SK-N-SH (cell line): Measurements from ENCODE around the gene KIDINS220. TPM values are rescaled to one million over a fixed set of nuclear protein-coding genes. Genes with fewer than 3 reads are reported as not detected.

Source experiments
- CTCF ChIA-PET: fragments of 300-600, 350-600 bp; formaldehyde crosslinking; extraction: SDS; loops from one replicate; lab custom pipeline; 2021; lab: Yijun Ruan, JAX
- POLR2A ChIA-PET: fragments of 350-600 bp; sonication (Branson Sonifier 250); formaldehyde crosslinking; extraction: SDS; loops from one replicate; lab custom pipeline; 2020; ENCODE audit warnings: antibody characterized with exemption, inconsistent platforms; lab: Yijun Ruan, JAX
- DNase-seq: peaks from one replicate; pipeline ENCODE4 v3.0.0; 2012
- H2AFZ ChIP-seq: fragments of 200-600 bp; sonication (generic); 2 replicates; pipeline ENCODE4 v1.8.1; 2016; ENCODE audit warnings: antibody characterized with exemption, mild to moderate bottlenecking, low read depth
- H3F3A ChIP-seq: fragments of 200-600 bp; sonication (generic); replicated peaks from 2 replicates; pipeline ENCODE3; 2016; ENCODE audit warnings: antibody characterized with exemption, mild to moderate bottlenecking; ENCODE audit not compliant: insufficient read depth
- H3K27ac ChIP-seq, 2 experiments: fragments of 200-500 bp in 1 of 2; fragments of 200-600 bp in 1 of 2; sonication (Bioruptor generic) in 1 of 2; sonication (generic), shearing (Covaris generic) in 1 of 2; 2 replicates each; pipeline versions ENCODE4 v1.5.1 to v1.6.1; 2014 to 2016; ENCODE audit warnings: low read depth in 2 of 2, inconsistent platforms in 1 of 2, low read length in 1 of 2, mild to moderate bottlenecking in 1 of 2, mixed read lengths in 1 of 2
- H3K27me3 ChIP-seq: fragments of 200-600 bp; sonication (generic), shearing (Covaris generic); 2 replicates; pipeline ENCODE4 v1.6.1; 2016; ENCODE audit warnings: mixed run types; ENCODE audit not compliant: insufficient read depth
- H3K36me3 ChIP-seq, 2 experiments: fragments of 200-500 bp in 1 of 2; fragments of 200-600 bp in 1 of 2; sonication (Bioruptor generic) in 1 of 2; sonication (generic) in 1 of 2; replicated peaks in 1 of 2; 2 replicates each; pipeline versions ENCODE3 to v1.5.1; 2014 to 2016; ENCODE audit warnings: low read length in 1 of 2, mild to moderate bottlenecking in 1 of 2; ENCODE audit not compliant: insufficient read depth in 2 of 2, control insufficient read depth in 1 of 2
- H3K4me1 ChIP-seq, 2 experiments: fragments of 200-500 bp in 1 of 2; fragments of 200-600 bp in 1 of 2; sonication (Bioruptor generic) in 1 of 2; sonication (generic), shearing (Covaris generic) in 1 of 2; 2 replicates each; pipeline versions ENCODE4 v1.5.1 to v1.6.1; 2014 to 2016; ENCODE audit warnings: low read depth in 1 of 2, low read length in 1 of 2, mixed run types in 1 of 2; ENCODE audit not compliant: insufficient read depth in 2 of 2, control insufficient read depth in 1 of 2
- H3K4me2 ChIP-seq: fragments of 200-600 bp; sonication (generic), shearing (Covaris generic); 2 replicates; pipeline ENCODE4 v1.6.1; 2017; ENCODE audit warnings: mixed run types
- H3K4me3 ChIP-seq, 2 experiments: fragments of 200-500 bp in 1 of 2; fragments of 200-600 bp in 1 of 2; sonication (Bioruptor generic) in 1 of 2; sonication (generic), shearing (Covaris generic) in 1 of 2; 2 replicates each; pipeline versions ENCODE4 v1.5.1 to v1.8.1; 2014 to 2016; ENCODE audit warnings: low read depth in 2 of 2, inconsistent platforms in 1 of 2, low read length in 1 of 2, mild to moderate bottlenecking in 1 of 2, mixed read lengths in 1 of 2, moderate library complexity in 1 of 2
- H3K79me2 ChIP-seq: fragments of 200-600 bp; sonication (generic); 2 replicates; pipeline ENCODE4 v1.8.1; 2017; ENCODE audit warnings: mild to moderate bottlenecking; ENCODE audit not compliant: insufficient read depth
- H3K9ac ChIP-seq: fragments of 200-600 bp; sonication (generic); 2 replicates; pipeline ENCODE4 v1.6.1; 2017; ENCODE audit warnings: mixed run types
- H3K9me2 ChIP-seq: fragments of 200-600 bp; sonication (generic); 2 replicates; pipeline ENCODE4 v1.6.1; 2017; ENCODE audit warnings: mixed run types
- H3K9me3 ChIP-seq: fragments of 200-600 bp; sonication (generic); 2 replicates; pipeline ENCODE4 v1.6.1; 2017; ENCODE audit warnings: mixed run types, mild to moderate bottlenecking, moderate library complexity
- H4K20me1 ChIP-seq: fragments of 200-600 bp; sonication (generic); 2 replicates; pipeline ENCODE4 v1.6.1; 2017; ENCODE audit warnings: mild to moderate bottlenecking, mixed run types; ENCODE audit not compliant: insufficient read depth
- CHD2 ChIP-seq: fragments of 150-350 bp; IDR thresholded peaks from 2 replicates; pipeline ENCODE4 v1.6.1; 2018; ENCODE audit warnings: low read length; ENCODE audit not compliant: partially characterized antibody
- CTCF ChIP-seq: fragments of 200-600 bp; sonication (generic); IDR thresholded peaks from 2 replicates; pipeline ENCODE4 v1.6.1; 2017; ENCODE audit warnings: antibody characterized with exemption, mild to moderate bottlenecking, moderate library complexity
- FOXJ3 ChIP-seq: sonication (generic); formaldehyde crosslinking; IDR thresholded peaks from 2 replicates; pipeline ENCODE4 v1.5.1; 2020; ENCODE audit warnings: mild to moderate bottlenecking, missing genetic modification reagents
- GATA2 ChIP-seq: sonication (generic); formaldehyde crosslinking; IDR thresholded peaks from 2 replicates; pipeline ENCODE4 v1.5.0; 2020; ENCODE audit warnings: mild to moderate bottlenecking, missing genetic modification reagents
- JUND ChIP-seq: IDR thresholded peaks from 2 replicates; pipeline ENCODE4 v1.4.0; 2012
- MEF2A ChIP-seq: IDR thresholded peaks from 2 replicates; pipeline ENCODE4 v1.4.0; 2012; ENCODE audit warnings: low read depth, borderline replicate concordance
- NFIC ChIP-seq: IDR thresholded peaks from 2 replicates; pipeline ENCODE4 v1.4.0; 2012; ENCODE audit warnings: borderline replicate concordance
- NRF1 ChIP-seq: IDR thresholded peaks from 2 replicates; pipeline ENCODE4 v1.6.1; 2012; ENCODE audit warnings: low read depth, mild to moderate bottlenecking, low read length
- RAD21 ChIP-seq: IDR thresholded peaks from 2 replicates; pipeline ENCODE4 v1.6.1; 2012; ENCODE audit warnings: mild to moderate bottlenecking, low read length
- REST ChIP-seq: IDR thresholded peaks from 2 replicates; pipeline ENCODE4 v1.6.1; 2012; ENCODE audit warnings: mild to moderate bottlenecking, low read depth, low read length, moderate library complexity
- RFX5 ChIP-seq: IDR thresholded peaks from 2 replicates; pipeline ENCODE4 v1.6.1; 2012; ENCODE audit warnings: mild to moderate bottlenecking, improper control_type of control experiment, low read length
- SIN3A ChIP-seq: IDR thresholded peaks from 2 replicates; pipeline ENCODE4 v1.6.1; 2012; ENCODE audit warnings: low read depth, mild to moderate bottlenecking, low read length, moderate library complexity, borderline replicate concordance
- TCF12 ChIP-seq: IDR thresholded peaks from 2 replicates; pipeline ENCODE4 v1.4.0; 2012
- USF1 ChIP-seq: IDR thresholded peaks from 2 replicates; pipeline ENCODE4 v1.4.0; 2012; ENCODE audit warnings: low read depth, borderline replicate concordance
- USF2 ChIP-seq: fragments of 150-350 bp; IDR thresholded peaks from 2 replicates; pipeline ENCODE4 v1.6.1; 2017; ENCODE audit warnings: antibody characterized with exemption, low read length, low read depth, borderline replicate concordance
- YY1 ChIP-seq: IDR thresholded peaks from 2 replicates; pipeline ENCODE4 v1.4.0; 2012; ENCODE audit warnings: low read depth, mild to moderate bottlenecking
- ZBTB33 ChIP-seq: IDR thresholded peaks from 2 replicates; pipeline ENCODE4 v1.4.0; 2012; ENCODE audit warnings: low read depth, borderline replicate concordance
- WGBS: methylation state at CpG from one replicate; pipeline ENCODE4 v1.1.6; 2017; ENCODE audit warnings: low lambda C conversion rate; 5-methylcytosine and 5-hydroxymethylcytosine counted together
- polyA plus RNA-seq, 3 experiments: library from polyadenylated mRNA; depleted of rRNA; stranded (reverse); fragments of >200 nt; gene quantifications; 2 replicates each; pipeline ENCODE4 v1.2.3, GENCODE V29; 2012

Gene KIDINS220
- polyA plus RNA-seq, 1 of the 3 experiments (the other 2 are of a cell fraction) = 18.2 TPM

GRCh38 chr2:8821276-8822217 lies 15.9 kb downstream of the KIDINS220 start:
- Histone ChIP-seq H3K27ac (no peak overlapping the region), H3K4me3 (no peak overlapping the region), H3K9ac (no peak overlapping the region), H3K36me3 (peaks cover 37 to 42% of the 10 kb centered on the region in 2 experiments), H3K79me2 (peaks cover 9% of the 10 kb centered on the region; the same call in 1 of the 2 replicates), H3F3A (peaks cover 8% of the 10 kb centered on the region), H3K4me2 (no peak overlapping the region), H3K27me3 (no peaks in the 10 kb centered on the region), H2AFZ (no peak overlapping the region), H3K4me1 (no peaks in the 10 kb centered on the region; a peak in 1 of 4 replicates), H3K9me3 (no peaks in the 10 kb centered on the region), H3K9me2 (no peaks in the 10 kb centered on the region), H4K20me1 (no peaks in the 10 kb centered on the region)
- 80% methylated on average over 8 of the region's 8 CpGs for WGBS
- ChIA-PET POLR2A (no interaction called here), CTCF (no interaction called here)
- no peak for DNase-seq
- TF ChIP-seq RAD21 = no peak
- TF ChIP-seq GATA2 = no peak
- no peak for TF ChIP-seq TCF12
- no peak for TF ChIP-seq JUND
- TF ChIP-seq CTCF = no peak
- TF ChIP-seq CHD2 = no peak
- TF ChIP-seq FOXJ3 (CRISPR knock-in tag) = no peak
- TF ChIP-seq MEF2A = no peak
- no peak for TF ChIP-seq NRF1
- no peak for TF ChIP-seq NFIC
- no peak for TF ChIP-seq ZBTB33
- TF ChIP-seq YY1 = no peak
- TF ChIP-seq USF2 = no peak
- TF ChIP-seq RFX5 = no peak
- TF ChIP-seq USF1 = no peak
- TF ChIP-seq REST = no peak
- no peak for TF ChIP-seq SIN3A
